Measurements from ENCODE around the gene MYO3B.

DNA sequence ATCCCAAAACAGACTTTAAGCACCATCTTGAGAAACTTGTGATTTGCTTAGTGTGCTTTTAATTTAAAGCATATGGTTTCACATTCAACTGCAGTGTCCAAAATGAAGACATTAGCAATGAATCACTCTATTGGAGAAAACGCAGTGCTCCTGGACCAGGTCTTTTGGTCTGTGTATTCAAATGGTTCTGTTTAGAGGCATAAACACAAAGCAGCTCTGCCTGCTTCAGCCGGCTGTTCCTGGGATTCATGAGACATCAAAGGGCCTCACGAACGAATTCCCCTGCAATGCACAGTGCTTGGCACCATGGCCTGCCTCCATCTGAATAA is 420.1 kb downstream of the MYO3B start:
- TF ChIP-seq, protein P1, sequence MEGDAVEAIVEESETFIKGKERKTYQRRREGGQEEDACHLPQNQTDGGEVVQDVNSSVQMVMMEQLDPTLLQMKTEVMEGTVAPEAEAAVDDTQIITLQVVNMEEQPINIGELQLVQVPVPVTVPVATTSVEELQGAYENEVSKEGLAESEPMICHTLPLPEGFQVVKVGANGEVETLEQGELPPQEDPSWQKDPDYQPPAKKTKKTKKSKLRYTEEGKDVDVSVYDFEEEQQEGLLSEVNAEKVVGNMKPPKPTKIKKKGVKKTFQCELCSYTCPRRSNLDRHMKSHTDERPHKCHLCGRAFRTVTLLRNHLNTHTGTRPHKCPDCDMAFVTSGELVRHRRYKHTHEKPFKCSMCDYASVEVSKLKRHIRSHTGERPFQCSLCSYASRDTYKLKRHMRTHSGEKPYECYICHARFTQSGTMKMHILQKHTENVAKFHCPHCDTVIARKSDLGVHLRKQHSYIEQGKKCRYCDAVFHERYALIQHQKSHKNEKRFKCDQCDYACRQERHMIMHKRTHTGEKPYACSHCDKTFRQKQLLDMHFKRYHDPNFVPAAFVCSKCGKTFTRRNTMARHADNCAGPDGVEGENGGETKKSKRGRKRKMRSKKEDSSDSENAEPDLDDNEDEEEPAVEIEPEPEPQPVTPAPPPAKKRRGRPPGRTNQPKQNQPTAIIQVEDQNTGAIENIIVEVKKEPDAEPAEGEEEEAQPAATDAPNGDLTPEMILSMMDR (IDR thresholded peaks at IDR 0.05; ENCODE audit: extremely low read depth in 1 of 2, insufficient read depth in 1 of 2, low read depth in 1 of 2, low read length in 2 of 2), result no peak
- TF ChIP-seq POLR2A (IDR thresholded peaks at IDR 0.05; ENCODE audit: low read depth, low read length), result no peak
- TF ChIP-seq EZH2 (IDR thresholded peaks at IDR 0.05; ENCODE audit: borderline replicate concordance, low read depth, low read length, severe bottlenecking), result no peak
